ENCODE results near the gene MTFMT. TPM values are rescaled to one million over a fixed set of nuclear protein-coding genes. Genes with fewer than 3 reads are reported as not detected.
"Not testable (repeated sequence)": the region's sequence is repeated elsewhere in the genome, so short reads cannot be mapped to it uniquely, and the experiment has no call there.

Gene MTFMT
- total RNA-seq, 1 donor from 2014 or later = 13.5 TPM

DNA sequence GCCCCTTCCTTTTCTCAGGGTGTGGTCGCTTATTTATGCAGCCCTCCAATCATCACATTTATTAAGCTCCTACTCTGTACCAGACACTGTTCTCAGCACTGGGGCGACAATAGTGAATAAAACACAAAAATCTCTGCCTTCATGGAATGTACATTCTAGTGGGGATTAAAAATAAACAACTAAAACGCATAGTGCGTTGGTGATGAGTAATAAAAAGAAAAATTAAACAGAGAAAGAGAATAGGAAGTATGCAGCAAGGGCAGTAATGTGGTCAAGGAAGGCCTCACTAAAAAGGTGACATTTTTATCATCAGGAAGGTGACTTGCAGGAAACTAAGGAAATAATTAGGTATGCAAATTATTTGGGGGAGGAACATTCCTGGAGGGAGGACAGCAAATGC is 20.8 kb upstream of the MTFMT start:
- no peaks in the 10 kb centered on the region for H3K9me3 Mint-ChIP-seq
- H3K27me3 Mint-ChIP-seq = peaks cover 3% of the 10 kb centered on the region
- H3K4me3 Mint-ChIP-seq = no peak overlapping the region
- intact Hi-C loops (cut with micrococcal nuclease) = loop anchor here (10.0 kb wide), 1 partner anchor 135 kb away; the partner anchor contains the start of gene CLPX
- TF ChIP-seq, protein P1, sequence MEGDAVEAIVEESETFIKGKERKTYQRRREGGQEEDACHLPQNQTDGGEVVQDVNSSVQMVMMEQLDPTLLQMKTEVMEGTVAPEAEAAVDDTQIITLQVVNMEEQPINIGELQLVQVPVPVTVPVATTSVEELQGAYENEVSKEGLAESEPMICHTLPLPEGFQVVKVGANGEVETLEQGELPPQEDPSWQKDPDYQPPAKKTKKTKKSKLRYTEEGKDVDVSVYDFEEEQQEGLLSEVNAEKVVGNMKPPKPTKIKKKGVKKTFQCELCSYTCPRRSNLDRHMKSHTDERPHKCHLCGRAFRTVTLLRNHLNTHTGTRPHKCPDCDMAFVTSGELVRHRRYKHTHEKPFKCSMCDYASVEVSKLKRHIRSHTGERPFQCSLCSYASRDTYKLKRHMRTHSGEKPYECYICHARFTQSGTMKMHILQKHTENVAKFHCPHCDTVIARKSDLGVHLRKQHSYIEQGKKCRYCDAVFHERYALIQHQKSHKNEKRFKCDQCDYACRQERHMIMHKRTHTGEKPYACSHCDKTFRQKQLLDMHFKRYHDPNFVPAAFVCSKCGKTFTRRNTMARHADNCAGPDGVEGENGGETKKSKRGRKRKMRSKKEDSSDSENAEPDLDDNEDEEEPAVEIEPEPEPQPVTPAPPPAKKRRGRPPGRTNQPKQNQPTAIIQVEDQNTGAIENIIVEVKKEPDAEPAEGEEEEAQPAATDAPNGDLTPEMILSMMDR (IDR thresholded peaks at IDR 0.05) = no peak
- peaks cover 19% of the 10 kb centered on the region for H3K4me1 Mint-ChIP-seq
- no peaks in the 10 kb centered on the region for H3K36me3 Mint-ChIP-seq (ENCODE audit: low read depth)
- no peak for ATAC-seq (ENCODE audit: low read depth)
- peak overlapping the region; percentile 6 for H3K27ac Mint-ChIP-seq
- POLR2A ChIA-PET = no interaction called here
- no peak for DNase-seq
- CTCF ChIA-PET = no interaction called here

DNA sequence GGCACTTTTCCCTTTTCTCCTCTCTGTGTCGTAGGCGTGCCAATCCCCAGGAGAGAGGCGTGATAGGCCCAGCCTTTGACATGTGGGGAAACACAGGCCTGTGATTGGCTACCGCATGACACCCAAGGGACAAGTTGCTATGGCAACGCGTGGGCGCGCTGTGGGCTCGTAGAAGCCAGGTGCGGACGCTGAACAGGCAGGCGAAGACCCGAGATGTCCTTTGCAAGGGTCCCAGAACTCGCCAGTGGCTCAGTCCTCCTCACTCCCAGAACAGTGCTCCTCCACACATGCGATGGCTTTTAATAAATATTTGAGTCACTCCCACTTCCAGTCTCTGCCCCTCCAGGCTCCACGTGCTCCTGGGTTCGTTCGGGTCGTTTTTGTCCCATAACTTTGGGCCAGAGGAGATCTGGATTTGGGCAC is 20.0 kb upstream of the MTFMT start:
- CTCF ChIA-PET = no interaction called here

DNA sequence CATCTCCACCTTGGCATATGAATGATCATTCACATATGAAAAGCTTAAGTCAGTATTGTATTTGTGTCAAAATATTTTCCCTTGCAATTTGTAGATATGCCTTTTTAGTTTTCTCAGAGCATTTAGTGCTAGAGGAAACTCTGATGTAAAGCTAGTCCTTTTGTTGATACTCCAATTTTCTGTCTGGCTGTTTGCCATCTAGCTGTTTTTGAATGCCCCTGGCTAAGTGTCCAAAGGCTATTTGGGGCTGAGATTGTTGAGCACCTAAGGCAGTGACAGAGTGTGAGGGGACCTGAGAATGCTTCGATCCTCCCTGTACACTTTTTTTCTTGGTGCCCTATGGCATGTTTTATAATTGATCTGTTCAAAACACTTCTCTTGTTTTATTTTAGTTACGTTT is 18.8 kb upstream of the MTFMT start:
- CTCF ChIA-PET = no interaction called here

More for the DNA sequence above, 20.0 kb upstream of the MTFMT start:
- peak; percentile 83 for DNase-seq
- peaks cover 3% of the 10 kb centered on the region for H3K27me3 Mint-ChIP-seq
- intact Hi-C loops (cut with micrococcal nuclease) = loop anchor here (1.0 to 2.0 kb wide), 2 partner anchors 16 to 255 kb away; partner anchors contain the start of gene RNU5B-1
- no peaks in the 10 kb centered on the region for H3K36me3 Mint-ChIP-seq (ENCODE audit: low read depth)
- H3K9me3 Mint-ChIP-seq = no peaks in the 10 kb centered on the region
- POLR2A ChIA-PET = interaction anchor here (0.6 kb wide), 1 partner anchor 255 kb away, joined by 5 read pairs; the partner anchor contains the start of gene RNU5B-1
- TF ChIP-seq, protein P1 (IDR thresholded peaks at IDR 0.05) = no peak
- ATAC-seq (ENCODE audit: low read depth) = peak; percentile 97
- peaks cover 19% of the 10 kb centered on the region for H3K4me1 Mint-ChIP-seq
- peak overlapping the region; percentile 77 for H3K4me3 Mint-ChIP-seq
- H3K27ac Mint-ChIP-seq = peak overlapping the region; percentile 63

DNA sequence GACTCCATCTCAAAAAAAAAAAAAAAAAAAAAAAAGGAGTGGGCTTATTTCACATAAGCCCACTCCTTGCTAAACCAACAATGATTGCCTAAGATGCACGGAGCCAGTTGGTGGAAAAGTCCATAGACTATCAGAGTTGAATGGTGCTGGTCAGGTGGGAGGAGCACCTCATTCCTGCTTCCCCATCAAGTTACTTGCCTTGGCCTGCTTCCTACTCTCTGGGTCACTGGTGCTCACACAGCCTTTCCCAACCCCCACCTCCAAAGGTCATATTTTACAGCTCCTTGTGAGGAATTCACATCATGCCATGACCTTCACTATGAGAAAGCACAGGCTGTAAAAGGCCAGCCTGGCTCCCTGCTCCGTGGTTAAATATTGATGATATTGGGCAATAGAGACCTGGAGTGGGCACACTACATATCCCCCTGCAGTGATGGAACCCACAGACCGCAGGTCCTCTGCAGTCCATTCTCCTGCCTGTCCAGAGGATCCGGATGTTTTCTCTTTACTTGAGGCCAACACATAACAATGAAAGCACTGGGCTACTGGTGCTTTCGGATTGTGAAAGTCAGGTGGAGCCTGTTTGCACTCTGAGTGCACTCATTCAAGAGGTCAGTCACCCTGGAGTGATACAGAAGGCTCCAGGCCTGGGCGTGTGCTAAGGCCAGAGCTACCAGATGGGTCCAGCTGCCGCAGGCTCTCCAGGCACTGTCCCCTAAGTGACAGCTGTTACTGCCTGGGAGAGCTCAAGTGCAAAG is 15.5 kb upstream of the MTFMT start, which contains the start of gene SLC51B:
TSS of gene SLC51B (plus strand) at position 664 of the 758 bp plus-strand sequence. CDS start 4,618 bp downstream, outside the sequence.
- ATAC-seq (ENCODE audit: low read depth) (no peak), DNase-seq (no peak)
- H3K9me3 Mint-ChIP-seq = no peaks in the 10 kb centered on the region
- no peak within 1 kb of the TSS for H3K4me3 Mint-ChIP-seq
- TF ChIP-seq, protein P1 (IDR thresholded peaks at IDR 0.05) = no peak
- peaks cover 10% of the 10 kb centered on the region for H3K4me1 Mint-ChIP-seq
- no peak within 1 kb of the TSS for H3K27ac Mint-ChIP-seq
- POLR2A ChIA-PET = no interaction called here
- H3K36me3 Mint-ChIP-seq (ENCODE audit: low read depth) = no peaks in the 10 kb centered on the region
- CTCF ChIA-PET = no interaction called here
- intact Hi-C loops (cut with micrococcal nuclease) = no loop called here
- H3K27me3 Mint-ChIP-seq = peaks cover 7% of the 10 kb centered on the region

More for the DNA sequence above, 18.8 kb upstream of the MTFMT start:
- intact Hi-C loops (cut with micrococcal nuclease) = loop anchor here (2.0 kb wide), 1 partner anchor 257 kb away; the partner anchor contains the start of gene RNU5B-1
- POLR2A ChIA-PET = interaction anchor here (0.7 kb wide), 2 partner anchors 320 to 347 kb away, joined by 3 read pairs; no protein-coding TSS in a partner anchor
- DNase-seq (no peak), ATAC-seq (ENCODE audit: low read depth) (no peak)
- Mint-ChIP-seq H3K4me1 (peaks cover 19% of the 10 kb centered on the region), H3K9me3 (no peaks in the 10 kb centered on the region), H3K27me3 (peaks cover 3% of the 10 kb centered on the region), H3K36me3 (ENCODE audit: low read depth) (no peaks in the 10 kb centered on the region), H3K4me3 (no peak overlapping the region), H3K27ac (no peak overlapping the region)
- TF ChIP-seq, protein P1 (IDR thresholded peaks at IDR 0.05) = no peak

DNA sequence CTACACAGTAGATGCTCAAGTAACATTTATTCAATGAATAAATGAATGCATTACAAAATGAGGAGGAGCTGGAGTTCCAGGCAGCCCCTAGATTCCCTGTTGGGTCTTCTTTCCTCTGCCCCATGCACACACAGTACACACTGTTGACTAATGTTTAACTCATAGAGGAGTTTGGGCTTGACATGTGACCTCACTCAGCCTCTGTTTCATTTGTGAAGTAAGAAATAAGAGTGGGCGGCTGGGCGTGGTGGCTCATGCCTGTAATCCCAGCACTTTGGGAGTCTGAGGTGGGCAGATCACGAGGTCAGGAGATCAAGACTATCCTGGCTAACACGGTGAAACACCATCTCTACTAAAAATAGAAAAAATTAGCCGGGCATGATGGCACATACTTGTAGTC is 14.8 kb upstream of the MTFMT start:
- CTCF ChIA-PET; ATAC-seq (ENCODE audit: low read depth); H3K36me3 Mint-ChIP-seq (ENCODE audit: low read depth); H3K9me3 Mint-ChIP-seq; H3K27ac Mint-ChIP-seq; H3K27me3 Mint-ChIP-seq; intact Hi-C loops (cut with micrococcal nuclease); H3K4me3 Mint-ChIP-seq; DNase-seq; H3K4me1 Mint-ChIP-seq: not testable (repeated sequence)
- POLR2A ChIA-PET = interaction anchor here (1.5 kb wide), 1 partner anchor 10 kb away, joined by 4 read pairs; no protein-coding TSS in a partner anchor

Data from activated B cell treated with CpG ODN at 0.5 μM for 24 hours (primary cell).